GM20431 (cell line): Measurements from ENCODE around the gene ADCY7.

Source experiments
- in situ Hi-C: fragments of 300-500 bp; cut with MseI, MboI; formaldehyde crosslinking; loops from one replicate; pipeline ENCODE4 v1.15.0; 2020; ENCODE audit warnings: low sequenced_read_pairs; ENCODE audit not compliant: unreplicated experiment

Gene ADCY7

DNA sequence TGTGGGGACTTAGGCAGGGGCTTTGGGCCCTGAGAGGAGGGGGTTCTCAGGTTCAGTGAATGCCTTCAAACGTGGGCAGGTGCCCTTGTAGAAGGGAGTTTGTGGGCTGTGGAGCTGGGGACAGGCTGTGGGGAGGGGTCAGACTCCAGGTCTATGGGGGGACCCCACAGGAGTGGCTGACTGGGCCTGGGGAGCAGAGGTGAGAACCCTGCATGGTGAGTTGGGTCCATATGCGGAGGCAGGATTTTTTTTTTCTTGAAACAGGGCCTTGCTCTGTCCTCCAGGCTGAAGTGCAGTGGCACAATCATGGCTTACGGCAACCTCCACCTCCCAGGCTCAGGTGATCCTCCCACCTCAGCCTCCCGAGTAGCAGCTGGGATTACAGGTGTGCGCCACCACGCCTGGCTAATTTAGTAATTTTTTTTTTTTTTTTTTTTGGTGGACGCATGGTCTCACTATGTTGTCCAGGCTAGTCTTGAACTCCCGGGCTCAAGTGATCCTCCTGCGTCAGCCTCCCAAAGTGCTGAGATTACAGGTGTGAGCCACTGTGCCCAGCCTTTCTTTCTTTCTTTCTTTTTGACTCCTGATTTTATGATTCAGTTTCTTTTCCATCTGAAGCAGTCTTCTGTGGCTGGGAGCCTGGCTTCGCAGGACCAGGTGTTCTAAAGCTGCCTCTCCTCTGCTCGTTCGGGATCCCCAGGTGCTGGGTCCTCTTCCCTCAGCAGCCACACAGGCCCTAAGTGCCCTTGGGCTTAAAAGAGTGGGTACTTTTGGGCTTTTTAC is 19.0 kb upstream of the ADCY7 start:
- in situ Hi-C loops: loop anchor here (25.0 kb wide), 1 partner anchor 115 kb away; the partner anchor contains the start of gene BRD7

DNA sequence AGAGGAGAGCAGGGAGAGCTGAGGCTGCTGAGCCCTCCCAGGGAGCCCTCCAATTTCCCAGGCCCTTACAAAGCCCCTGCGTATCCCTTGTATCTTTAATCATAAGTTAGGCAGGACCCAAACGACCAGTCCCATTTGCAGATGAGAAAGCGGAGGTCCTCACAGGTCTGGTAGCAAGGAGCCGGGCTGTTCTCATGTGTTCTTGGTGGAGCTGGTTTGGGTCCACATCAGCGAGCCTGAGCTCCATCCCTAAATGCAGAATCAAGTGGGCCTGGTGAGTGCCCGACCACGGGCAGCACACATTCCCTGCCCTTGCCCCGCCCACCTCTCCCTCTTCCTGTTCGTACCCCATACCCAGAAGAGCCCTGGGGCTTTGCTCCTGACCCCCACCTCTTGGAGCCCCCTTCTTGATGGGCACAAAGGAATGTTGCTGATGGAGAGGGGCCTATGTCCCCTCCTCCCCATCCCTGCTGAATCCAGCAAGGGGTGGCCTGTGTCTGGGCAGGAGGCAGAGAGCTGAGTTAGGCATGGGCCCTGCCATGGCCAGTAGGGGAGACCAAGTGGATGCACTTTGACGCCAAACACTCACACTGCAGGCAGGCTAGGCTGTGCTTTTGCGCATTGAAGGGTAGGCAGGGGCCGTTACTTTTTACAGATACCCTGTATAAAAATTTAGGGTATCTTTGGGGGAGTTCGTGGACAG is 18.3 kb upstream of the ADCY7 start:
- in situ Hi-C loops: loop anchor here (25.0 kb wide), 1 partner anchor 114 kb away; the partner anchor contains the start of gene BRD7

- in situ Hi-C loops: loop anchor here (25.0 kb wide), 1 partner anchor 113 kb away; the partner anchor contains the start of gene BRD7
These were observed 17.5 kb upstream of the ADCY7 start for GRCh38 chr16:50248845-50249244.

- in situ Hi-C loops: no loop called here
These were observed 14.8 kb upstream of the ADCY7 start for GRCh38 chr16:50251375-50252081.

- in situ Hi-C loops: no loop called here
These were observed 14.2 kb upstream of the ADCY7 start for GRCh38 chr16:50252082-50252611.

GRCh38 chr16:50252874-50253513 is 13.4 kb upstream of the ADCY7 start:
- in situ Hi-C loops: no loop called here

GRCh38 chr16:50253514-50253910 is 12.8 kb upstream of the ADCY7 start:
- in situ Hi-C loops: no loop called here

DNA sequence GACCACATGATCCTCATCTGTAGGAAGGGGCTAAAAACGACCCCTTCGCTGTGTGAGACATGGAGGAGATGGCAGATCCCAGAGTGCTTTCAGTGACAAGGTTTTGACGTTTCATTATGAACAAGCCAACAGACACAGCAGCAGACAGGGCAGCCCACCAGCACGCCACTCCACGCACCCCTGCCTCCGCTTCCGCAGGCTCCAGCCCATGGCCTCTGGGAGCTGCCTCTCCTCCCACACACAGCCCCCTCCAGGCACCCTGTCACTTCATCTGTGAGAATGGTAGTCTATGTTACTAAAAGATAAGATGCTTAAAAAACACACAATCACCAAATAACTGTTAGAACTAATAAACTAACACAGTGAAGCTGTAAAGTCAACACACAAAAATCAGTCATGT is 12.3 kb upstream of the ADCY7 start:
- in situ Hi-C loops: no loop called here

- in situ Hi-C loops: no loop called here
These were observed 10.8 kb upstream of the ADCY7 start for GRCh38 chr16:50255538-50255937.

DNA sequence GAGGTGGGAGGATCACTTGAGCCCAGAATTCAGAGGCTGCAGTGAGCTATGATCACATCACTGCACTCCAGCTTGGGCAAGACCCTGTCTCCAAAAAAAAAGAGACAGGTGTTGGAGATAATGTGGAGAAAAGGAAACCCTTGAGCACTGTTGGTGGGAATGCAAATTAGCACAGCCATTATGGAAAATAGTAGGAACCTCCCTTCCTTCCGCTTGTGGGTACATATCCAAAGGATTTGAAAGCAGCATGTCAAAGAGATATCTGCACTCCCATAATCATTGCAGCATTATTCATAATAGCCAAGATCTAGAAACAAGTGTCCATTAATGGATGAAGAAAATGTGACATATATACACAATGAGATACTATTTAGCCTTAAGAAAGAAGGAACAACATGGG is 9.7 kb upstream of the ADCY7 start:
- in situ Hi-C loops: no loop called here

GRCh38 chr16:50257876-50258275 is 8.5 kb upstream of the ADCY7 start:
- in situ Hi-C loops: no loop called here

GRCh38 chr16:50259334-50260205 is 6.8 kb upstream of the ADCY7 start:
- in situ Hi-C loops: no loop called here

DNA sequence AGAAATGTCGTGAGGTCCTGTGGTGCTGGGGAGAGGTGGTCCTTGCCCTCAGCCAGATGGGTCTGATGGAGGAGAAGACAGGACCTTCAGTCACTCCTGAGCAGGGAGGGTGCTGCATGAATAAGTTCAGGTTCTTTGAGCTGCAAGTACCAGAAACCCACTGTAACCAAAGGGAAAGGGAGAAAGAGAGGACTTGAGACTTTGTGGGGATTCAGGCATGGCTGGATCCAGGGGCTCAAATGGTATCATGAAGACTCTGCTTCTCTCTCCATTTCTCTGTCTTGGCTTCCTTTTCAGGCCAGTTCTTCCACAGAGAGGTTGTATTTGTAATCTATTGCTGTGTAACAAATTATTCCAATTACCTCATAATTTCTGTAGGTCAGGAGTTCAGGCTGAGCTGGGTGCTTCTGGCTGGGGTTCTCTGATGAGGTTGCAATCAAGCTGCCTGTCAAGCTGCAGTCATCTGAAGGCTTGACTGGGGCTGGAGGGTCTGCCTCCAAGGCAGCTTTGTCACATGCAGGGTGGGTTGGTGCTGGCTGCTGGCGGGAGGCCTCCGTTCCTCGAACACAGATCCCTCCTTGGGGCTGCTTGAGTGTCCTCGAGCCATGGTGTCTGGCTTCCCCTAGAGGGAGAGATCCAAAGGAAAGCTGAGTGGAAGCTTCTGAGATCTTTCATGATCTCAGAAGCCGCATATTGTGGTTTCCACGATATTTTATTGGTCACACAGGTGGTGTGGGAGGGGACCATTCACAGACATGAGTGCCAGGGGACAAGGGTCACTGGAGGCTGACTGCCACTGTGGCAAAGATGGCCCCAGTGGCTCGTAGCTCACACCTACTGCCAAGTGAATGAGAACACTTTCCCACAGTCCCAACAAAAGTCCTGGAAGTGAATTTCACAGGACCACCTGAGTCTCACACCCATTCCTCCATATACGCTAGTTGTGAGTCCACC is 5.9 kb upstream of the ADCY7 start:
- in situ Hi-C loops: no loop called here

DNA sequence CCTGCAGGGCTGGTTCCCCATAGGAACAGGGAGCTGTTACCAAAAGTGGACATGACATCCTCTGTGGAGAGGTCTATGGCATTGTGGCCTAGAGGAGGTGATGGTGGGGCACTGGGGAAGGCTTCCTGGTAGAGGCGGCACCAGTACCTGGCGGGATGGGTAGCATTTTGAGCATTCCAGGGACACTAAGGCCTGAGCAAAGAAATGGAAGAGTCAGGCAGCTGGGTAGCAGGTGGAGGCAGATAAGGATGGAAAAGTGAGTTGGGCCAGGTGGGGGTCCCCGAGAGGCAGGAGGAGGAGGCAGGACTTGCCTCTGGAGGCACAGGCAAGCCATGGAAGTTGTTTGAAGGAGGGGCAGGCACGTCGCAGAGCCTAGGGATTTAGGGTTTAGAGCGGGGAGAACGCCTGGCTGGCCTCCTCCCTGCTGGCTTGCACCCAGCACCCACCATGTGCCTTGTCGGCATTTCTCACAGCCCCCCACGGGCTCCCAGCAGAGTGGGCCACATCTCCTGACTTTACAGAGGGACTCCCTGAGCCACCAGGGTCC is 5.1 kb upstream of the ADCY7 start:
- in situ Hi-C loops: no loop called here

DNA sequence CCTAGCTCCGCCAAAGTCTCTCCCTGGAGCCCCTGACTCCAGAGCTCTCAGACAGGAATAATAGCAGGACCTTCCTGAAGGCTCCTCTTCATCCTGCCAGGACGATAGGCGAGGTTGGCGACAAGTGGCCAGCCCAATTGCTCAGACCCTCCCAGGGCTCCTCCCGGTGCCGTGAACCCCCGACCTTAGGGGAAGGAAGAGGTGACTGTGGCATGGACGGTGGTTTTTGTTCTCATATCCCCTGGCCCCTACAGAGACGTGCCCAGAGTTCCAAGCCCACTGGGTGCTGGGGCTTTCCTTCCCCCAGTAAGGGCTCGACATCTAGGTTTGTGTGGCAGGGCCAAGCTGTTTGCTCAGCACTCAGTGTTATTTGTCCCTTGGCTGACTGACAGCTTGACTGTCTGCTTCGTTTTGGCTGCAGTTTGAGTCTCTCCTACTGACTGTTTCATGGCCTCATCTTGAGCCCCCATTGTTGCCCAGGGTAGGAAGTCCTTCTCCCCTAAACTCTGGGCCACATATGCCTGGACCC is 4.6 kb upstream of the ADCY7 start:
- in situ Hi-C loops: no loop called here

- in situ Hi-C loops: no loop called here
These were observed 3.1 kb upstream of the ADCY7 start for GRCh38 chr16:50263060-50263909.
